Nucleus accumbens (tissue), 56 donors: ENCODE results near the gene TOP3B.
"Not testable (repeated sequence)": the region's sequence is repeated elsewhere in the genome, so short reads cannot be mapped to it uniquely, and the experiment has no call there.

Source experiments
- DNase-seq, 56 donors: peaks; one replicate each; lab custom pipeline; 2025; lab: John Stamatoyannopoulos, UW

Gene TOP3B

DNA sequence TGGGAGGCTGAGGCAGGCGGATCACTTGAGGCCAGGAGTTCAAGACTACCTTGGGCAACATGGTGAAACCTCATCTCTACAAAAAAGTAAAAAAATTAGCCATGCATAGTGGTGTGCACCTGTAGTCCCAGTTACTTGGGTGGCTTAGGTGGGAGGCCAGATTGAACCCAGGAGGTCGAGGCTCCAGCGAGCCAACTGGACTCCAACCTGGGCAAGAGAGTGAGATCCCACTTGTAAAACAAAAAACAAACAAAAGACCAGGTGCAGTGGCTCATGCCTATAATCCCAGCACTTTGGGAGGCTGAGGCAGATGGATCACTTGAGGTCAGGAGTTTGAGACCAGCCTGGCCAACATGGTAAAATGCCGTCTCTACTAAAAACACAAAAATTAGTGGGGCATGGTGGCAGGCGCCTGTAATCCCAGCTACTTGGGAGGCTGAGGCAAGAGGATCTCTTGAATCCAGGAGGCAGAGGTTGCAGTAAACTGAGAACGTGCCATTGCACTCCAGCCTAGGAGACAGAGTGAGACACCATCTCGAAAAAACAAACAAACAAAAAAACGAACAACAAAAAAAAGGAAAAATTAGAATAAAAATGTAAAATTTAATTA lies 68.4 kb downstream of the TOP3B start:
- DNase-seq = not testable (repeated sequence)

DNA sequence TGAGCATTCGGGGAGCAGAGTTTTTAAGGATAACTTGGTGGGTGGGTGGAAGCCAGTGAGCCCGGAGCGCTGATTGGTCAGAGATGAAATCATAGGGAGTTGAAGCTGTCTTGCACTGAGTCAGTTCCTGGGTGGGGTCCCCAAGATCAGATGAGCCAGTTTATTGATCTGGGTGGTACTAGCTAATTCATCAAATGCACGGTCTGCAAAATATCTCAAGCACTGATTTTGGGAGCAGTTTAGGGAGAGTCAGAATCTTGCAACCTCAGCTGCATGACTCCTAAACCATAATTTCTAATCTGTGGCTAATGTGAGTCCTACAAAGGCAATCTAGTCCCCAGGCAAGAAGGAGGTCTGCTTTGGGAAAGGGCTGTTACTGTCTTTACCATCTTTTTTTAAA lies 72.2 kb downstream of the TOP3B start:
- DNase-seq = not testable (repeated sequence)

DNA sequence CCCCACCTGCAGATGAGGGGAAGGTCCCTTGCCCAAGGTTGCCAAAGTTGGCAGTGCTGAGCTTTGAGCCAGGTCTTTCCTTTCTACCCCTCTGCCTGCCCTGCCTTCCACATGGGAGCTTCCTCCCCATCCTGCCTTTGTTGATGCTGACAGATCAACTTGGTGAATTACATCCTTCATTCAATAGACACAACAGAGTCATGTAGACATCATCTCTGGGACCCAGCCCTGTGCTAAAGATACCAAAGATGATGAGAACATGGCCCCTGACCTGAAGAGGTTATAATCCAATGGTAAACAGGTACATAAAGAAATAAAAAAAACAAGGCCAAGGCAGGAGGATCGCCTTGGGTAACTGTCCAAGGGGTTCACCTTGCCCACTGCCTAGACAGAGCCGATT lies 72.7 kb downstream of the TOP3B start:
- DNase-seq = no peak

DNA sequence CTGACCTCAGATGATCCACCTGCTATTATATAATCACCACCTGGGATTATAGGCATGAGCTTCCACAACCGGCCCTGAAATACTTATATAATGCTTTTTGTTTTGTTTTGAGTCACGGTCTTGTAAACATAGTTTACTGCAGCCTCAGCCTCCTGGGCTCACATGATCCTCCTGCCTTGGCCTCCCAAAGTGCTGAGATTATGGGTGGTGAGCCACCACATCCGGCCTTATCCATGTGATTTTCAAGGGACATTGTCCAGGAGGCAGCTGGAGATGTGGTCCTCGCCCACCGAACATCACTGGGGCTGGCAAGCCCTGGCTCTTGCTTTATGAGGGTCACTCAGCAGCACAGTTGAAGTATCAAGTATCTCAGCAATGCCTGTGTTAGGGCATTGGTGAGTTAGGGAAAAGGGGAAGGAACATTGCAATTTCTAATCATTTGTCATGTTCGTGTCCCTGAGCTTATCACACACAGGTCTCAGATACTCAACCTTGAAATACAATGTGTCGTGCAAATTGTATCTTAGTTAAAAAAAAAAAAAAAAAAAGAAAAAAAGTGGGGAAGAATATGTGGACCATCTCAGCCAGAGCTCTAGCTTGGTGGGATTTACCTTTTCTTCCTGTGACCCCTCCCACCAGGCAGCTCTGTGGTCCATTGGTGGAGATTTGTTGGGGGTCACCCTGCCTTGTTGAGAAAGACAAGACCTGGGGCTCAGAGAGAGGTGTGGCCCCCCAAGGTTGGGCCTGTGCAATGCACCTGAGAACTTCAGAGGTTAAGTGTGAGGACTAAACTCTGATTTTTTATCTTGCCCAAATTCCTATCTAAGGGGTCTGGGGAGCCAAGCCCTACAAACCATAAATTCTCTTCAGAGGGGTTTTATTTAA lies 74.7 kb downstream of the TOP3B start:
- DNase-seq = no peak
